ENCODE results near the gene ERC1.

The ERC1 gene

GRCh38 chr12:1058423-1058822, 67.4 kb downstream of the ERC1 start:
- H3K4me3 ChIP-seq (ENCODE audit: low read depth, low read length), result no peak overlapping the region
- TF ChIP-seq MYC (IDR thresholded peaks at IDR 0.05; ENCODE audit: low read depth, low read length) (no peak), POLR2A (IDR thresholded peaks at IDR 0.05; ENCODE audit: extremely low read depth, insufficient read length) (no peak), CTCF (IDR thresholded peaks at IDR 0.05; ENCODE audit: low read depth, low read length) (no peak), MAX (IDR thresholded peaks at IDR 0.05; ENCODE audit: low read depth, low read length) (no peak)
- DNase-seq (ENCODE audit: low read depth), result no peak

GRCh38 chr12:1059162-1059561, 68.1 kb downstream of the ERC1 start:
- no peak for TF ChIP-seq MAX (IDR thresholded peaks at IDR 0.05; ENCODE audit: low read depth, low read length)
- TF ChIP-seq CTCF (IDR thresholded peaks at IDR 0.05; ENCODE audit: low read depth, low read length), result no peak
- TF ChIP-seq MYC (IDR thresholded peaks at IDR 0.05; ENCODE audit: low read depth, low read length), result no peak
- no peak for TF ChIP-seq POLR2A (IDR thresholded peaks at IDR 0.05; ENCODE audit: extremely low read depth, insufficient read length)
- DNase-seq (ENCODE audit: low read depth), result no peak
- H3K4me3 ChIP-seq (ENCODE audit: low read depth, low read length), result no peak overlapping the region

- no peak overlapping the region for H3K4me3 ChIP-seq (ENCODE audit: low read depth, low read length)
- TF ChIP-seq POLR2A (IDR thresholded peaks at IDR 0.05; ENCODE audit: extremely low read depth, insufficient read length), result no peak
- TF ChIP-seq MAX (IDR thresholded peaks at IDR 0.05; ENCODE audit: low read depth, low read length), result no peak
- no peak for TF ChIP-seq CTCF (IDR thresholded peaks at IDR 0.05; ENCODE audit: low read depth, low read length)
- no peak for TF ChIP-seq MYC (IDR thresholded peaks at IDR 0.05; ENCODE audit: low read depth, low read length)
- no peak for DNase-seq (ENCODE audit: low read depth)
These were observed 72.8 kb downstream of the ERC1 start for GRCh38 chr12:1063852-1064251.

- DNase-seq (ENCODE audit: low read depth), result no peak
- H3K4me3 ChIP-seq (ENCODE audit: low read depth, low read length), result no peak overlapping the region
- TF ChIP-seq POLR2A (IDR thresholded peaks at IDR 0.05; ENCODE audit: extremely low read depth, insufficient read length), result no peak
These were observed 73.3 kb downstream of the ERC1 start for GRCh38 chr12:1064317-1064716.

GRCh38 chr12:1065629-1066028, 74.6 kb downstream of the ERC1 start:
- no peak for DNase-seq (ENCODE audit: low read depth)
- H3K4me3 ChIP-seq (ENCODE audit: low read depth, low read length), result no peak overlapping the region
- TF ChIP-seq MYC (IDR thresholded peaks at IDR 0.05; ENCODE audit: low read depth, low read length) (no peak), CTCF (IDR thresholded peaks at IDR 0.05; ENCODE audit: low read depth, low read length) (no peak), POLR2A (IDR thresholded peaks at IDR 0.05; ENCODE audit: extremely low read depth, insufficient read length) (no peak), MAX (IDR thresholded peaks at IDR 0.05; ENCODE audit: low read depth, low read length) (no peak)

GRCh38 chr12:1069846-1070245, 78.8 kb downstream of the ERC1 start:
- DNase-seq (ENCODE audit: low read depth), result no peak
- TF ChIP-seq CTCF (IDR thresholded peaks at IDR 0.05; ENCODE audit: low read depth, low read length) (no peak), POLR2A (IDR thresholded peaks at IDR 0.05; ENCODE audit: extremely low read depth, insufficient read length) (no peak), MAX (IDR thresholded peaks at IDR 0.05; ENCODE audit: low read depth, low read length) (no peak), MYC (IDR thresholded peaks at IDR 0.05; ENCODE audit: low read depth, low read length) (no peak)
- H3K4me3 ChIP-seq (ENCODE audit: low read depth, low read length), result no peak overlapping the region

All from NB4 (cell line).